Mammary epithelial cell (primary cell): ENCODE results near the gene KCND2.

Experiments
- CTCF ChIP-seq, 2 donors: IDR thresholded peaks in 1 of 2; conservative IDR thresholded peaks in 1 of 2; 2 replicates each; pipeline ENCODE4 v1.5.1; 2011 to 2012; ENCODE audit warnings: inconsistent platforms in 2 of 2, low read length in 2 of 2, mild to moderate bottlenecking in 2 of 2, control low read depth in 1 of 2, low read depth in 1 of 2; ENCODE audit not compliant: insufficient read depth in 1 of 2; ENCODE audit errors: extremely low read depth in 1 of 2
- EZH2 ChIP-seq: IDR thresholded peaks from 2 replicates; pipeline ENCODE4 v1.6.1; 2012; ENCODE audit warnings: low read length, inconsistent platforms, borderline replicate concordance

- TF ChIP-seq CTCF (conservative IDR thresholded peaks at IDR 0.05 in 1 of 2, IDR thresholded peaks at IDR 0.05 in 1 of 2; ENCODE audit: extremely low read depth in 1 of 2, insufficient read depth in 1 of 2, low read depth in 1 of 2, low read length in 2 of 2) = no peak
- no peak for TF ChIP-seq EZH2
Measured at GRCh38 chr7:120405652-120406051, 132.7 kb downstream of the KCND2 start.
